ENCODE measurements around the gene IKBKE.

Gene IKBKE

DNA sequence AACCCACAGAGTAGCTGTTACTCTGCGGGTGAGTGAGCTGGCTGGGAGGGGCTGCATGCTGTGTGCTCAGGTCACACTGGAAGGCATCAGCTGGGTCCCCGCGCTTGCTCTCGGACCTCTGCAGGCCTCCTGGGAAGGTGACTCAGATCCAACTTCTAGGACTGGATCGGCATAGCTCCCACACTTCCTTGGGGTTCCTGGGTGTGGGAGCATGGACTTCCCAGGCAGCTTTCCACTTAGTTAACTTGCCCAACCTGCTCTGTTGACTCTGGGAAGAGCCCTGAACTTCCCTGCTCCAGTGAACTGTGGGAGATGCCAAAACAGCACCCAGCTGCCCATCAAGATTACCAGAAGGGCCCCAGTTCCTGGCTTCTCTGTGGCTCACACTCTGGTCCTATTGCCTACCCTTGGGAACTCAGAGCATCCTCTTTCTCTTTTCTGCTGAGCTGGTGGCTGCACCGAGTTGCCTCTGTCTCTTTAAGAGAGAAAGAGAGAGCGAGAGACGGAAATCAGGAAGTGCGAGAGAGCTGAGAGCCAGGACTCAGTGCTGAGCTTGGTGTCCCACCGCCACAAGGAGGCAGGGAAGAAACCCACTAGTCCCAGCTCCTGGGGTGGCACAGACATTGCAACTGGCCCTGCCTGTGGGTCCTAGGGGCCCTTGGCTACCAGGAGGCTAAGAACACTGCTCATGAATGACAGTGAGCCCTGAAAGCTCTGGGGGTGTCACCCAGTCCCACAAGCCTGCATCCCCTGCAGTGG lies at the start of gene IKBKE:
IKBKE (plus strand) TSS at position 544 of the 759 bp plus-strand sequence. CDS start 2,752 bp downstream, outside the sequence.
- DNase-seq, result peak; percentile 63

DNA sequence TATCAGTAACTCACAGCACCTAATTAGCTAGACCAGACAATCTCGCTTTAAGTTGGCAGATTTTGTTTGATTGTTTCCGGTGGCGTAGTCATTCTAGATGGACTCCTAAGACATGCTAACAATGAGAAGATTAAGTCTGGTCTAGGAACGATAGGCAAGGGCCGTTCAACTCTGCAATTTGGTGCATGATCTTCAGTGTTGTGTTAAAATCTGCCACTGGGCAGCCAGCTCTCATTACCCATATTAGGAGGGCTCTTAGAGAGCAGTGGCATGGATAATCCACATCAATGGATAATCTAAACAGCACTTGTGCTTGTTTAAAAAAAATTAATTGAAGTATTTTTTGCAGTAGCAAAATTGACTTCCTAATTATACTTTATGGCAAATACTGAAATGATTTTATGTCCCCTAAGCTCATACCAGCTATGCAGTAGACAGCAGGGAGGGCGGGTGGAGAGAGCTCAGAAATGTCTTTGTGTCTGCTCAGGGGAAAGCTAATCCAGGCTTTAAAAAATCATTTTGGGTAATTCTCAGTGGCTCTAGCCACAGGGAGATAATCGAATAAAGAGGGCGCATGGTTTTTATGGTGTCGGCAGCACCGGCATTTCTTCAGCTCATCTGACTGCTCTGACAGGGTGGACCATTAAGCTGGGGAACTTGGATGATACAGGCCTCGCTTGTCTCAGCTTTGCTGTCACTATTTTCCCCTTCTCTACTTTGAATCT lies 48.5 kb upstream of the IKBKE start:
- DNase-seq, result no peak

DNA sequence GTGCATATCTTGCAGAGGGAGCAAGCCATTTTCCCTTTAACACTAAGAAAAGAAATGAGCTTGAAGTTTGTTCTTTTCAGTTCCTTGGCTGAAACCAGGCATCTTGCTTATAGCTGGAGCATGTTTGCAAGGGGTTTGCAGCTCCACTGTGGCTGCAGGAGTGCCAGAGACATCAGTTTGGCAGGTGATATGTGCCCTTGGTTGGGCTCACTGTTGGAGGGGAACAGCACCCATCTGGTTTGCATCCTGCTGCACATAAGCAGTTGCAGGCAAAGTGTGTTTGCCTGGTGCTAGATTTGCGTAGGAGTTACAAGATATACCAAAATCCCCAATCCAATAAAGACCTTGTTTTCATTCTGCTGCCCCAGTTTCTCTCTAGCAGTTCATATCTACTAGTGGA lies 47.8 kb upstream of the IKBKE start:
- no peak for DNase-seq

- no peak for DNase-seq
Observed at GRCh38 chr1:206427291-206427690, 43.0 kb upstream of the IKBKE start.

GRCh38 chr1:206429421-206429820 lies 40.9 kb upstream of the IKBKE start:
- no peak for DNase-seq

GRCh38 chr1:206430031-206430983 lies 40.0 kb upstream of the IKBKE start:
- DNase-seq, result no peak

DNA sequence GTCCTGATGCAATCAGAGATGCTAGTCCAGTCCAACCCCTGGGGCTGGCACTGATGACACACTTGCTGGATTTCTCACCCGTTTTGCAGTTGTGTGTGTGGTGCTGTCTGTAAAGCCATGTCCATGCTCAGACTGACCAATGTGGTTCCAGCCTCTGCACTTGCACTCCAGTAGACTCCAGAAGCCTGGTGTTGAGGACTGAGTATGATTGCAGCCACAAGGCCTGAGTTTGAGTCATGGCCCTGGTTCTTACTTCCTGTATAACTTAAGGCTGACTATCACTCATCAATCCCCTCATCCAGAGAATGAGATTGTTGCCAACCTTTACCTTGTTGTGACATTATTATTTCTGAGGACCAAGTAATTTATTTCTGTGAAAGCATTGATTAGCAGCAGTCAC lies 34.8 kb upstream of the IKBKE start:
- DNase-seq, result no peak

- no peak for DNase-seq
Observed at GRCh38 chr1:206438554-206438953, 31.7 kb upstream of the IKBKE start.

DNA sequence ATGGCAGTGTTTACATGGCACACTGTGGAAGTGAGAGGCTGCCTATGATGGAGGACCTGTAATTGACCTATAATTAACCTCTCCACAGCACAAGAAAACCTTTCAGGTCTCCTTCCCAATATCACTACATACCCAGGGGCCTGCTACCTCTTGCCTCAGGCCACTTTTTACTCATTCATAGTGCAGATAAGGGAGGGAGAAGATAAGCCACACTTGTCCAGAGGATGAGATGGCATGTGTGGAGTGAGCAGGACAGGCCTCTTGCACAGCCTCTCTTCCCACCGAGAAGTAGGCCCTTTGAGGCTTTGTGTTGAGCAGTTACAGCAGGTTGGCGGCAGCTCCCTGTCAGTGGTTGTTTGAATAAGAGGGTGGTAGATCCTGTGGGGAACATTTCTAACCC lies 31.1 kb upstream of the IKBKE start:
- DNase-seq, result no peak

DNA sequence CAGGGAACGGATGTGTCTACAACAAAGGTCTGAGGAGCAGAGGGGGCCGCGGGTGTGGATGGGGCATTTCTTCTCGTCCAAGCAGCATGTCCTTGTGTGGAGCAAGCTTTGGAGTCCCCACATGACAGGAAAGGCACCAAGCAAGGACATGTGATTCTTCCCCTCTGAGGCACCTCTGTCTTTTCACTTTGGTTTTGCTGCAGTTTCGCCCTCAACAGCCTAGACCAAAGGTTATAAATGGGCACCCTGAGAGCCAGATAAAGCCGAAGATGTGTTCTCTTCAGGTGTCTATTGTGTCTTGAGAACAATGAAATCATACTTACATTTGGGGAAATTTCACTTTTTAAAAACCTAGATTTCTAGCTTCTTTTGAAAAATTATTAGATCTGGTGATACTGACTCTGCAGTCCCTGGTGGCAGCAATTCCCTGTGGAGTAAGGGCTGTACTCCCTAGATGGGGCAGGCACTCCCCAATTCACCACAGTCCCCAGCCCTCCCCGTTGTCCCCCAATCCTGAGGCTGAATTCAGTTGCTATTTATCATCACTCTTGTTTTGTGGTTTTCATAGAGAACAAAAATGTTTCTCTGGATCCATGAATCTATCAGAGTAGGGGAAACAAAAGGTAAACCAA lies 28.8 kb upstream of the IKBKE start:
- DNase-seq, result no peak

GRCh38 chr1:206442101-206442500 lies 28.2 kb upstream of the IKBKE start:
- DNase-seq, result no peak

- DNase-seq, result no peak
Observed at GRCh38 chr1:206445116-206445515, 25.2 kb upstream of the IKBKE start.

DNA sequence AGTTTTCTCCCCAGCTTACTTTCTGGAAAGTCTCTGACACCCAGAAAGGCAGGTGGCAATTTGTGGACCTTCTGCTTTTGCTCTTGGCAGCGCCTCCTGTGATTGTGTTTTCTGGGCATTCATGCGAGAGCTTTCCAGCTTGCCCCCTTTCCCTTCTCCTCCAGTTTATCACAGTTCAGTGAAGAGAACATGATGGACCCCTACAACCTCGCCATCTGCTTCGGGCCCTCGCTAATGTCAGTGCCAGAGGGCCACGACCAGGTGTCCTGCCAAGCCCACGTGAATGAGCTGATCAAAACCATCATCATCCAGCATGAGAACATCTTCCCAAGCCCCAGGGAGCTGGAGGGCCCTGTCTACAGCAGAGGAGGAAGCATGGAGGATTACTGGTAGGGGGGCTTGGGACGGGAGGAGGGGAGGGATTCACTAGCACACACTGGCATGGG lies 24.3 kb upstream of the IKBKE start:
- no peak for DNase-seq

DNA sequence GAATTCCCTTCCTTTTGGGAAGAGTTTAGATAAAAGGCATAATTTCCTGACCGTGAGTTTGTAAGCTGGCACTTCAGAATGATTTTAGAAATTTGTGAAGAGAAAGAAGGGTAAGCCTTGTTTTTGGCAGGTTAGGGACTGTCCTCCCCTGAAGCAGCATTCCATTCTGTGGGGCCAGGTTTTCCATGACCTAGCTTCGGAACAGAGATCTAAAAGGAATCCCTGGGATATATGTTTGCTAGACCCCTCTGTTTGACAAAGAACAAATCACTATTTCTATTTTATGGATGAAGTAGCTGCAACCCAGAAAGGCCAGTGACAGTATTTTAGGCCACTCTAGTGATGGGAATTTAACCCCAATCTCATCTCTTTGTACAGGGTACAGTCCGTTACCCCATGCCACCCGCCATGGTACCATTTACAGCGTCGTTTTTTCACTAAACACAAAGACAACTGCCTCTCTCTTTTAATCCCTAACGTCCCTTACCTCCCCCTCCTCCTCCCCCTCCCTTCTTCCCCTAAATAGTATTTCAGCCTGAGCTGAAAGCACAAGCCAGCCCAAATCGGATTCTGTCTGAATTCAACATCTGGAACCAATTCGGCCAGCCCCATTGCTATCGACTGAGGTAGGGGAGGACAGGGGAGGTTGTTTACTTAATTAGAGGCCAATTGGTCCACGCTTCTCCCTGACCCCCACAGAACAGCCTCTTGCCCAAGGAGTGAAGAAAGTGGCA lies 23.4 kb upstream of the IKBKE start:
- no peak for DNase-seq

DNA sequence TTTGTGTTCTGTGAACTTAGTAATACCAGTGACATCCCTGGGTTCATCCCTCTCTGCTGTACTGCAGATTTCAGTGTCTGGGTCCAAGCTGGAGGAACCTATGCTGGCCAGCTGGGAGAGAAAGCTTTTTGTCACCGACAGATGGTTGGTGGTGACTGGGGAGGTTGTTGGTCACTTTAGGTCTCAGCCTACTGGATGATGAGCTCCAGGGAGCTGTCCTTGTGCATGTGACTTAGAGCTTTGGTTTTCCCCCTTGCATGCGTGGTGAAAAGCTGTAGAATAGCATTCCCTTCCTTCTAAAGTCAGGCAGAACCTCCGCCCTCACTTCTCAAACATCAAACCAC lies 22.9 kb upstream of the IKBKE start:
- no peak for DNase-seq

- DNase-seq, result no peak
Observed at GRCh38 chr1:206447792-206448191, 22.5 kb upstream of the IKBKE start.

DNA sequence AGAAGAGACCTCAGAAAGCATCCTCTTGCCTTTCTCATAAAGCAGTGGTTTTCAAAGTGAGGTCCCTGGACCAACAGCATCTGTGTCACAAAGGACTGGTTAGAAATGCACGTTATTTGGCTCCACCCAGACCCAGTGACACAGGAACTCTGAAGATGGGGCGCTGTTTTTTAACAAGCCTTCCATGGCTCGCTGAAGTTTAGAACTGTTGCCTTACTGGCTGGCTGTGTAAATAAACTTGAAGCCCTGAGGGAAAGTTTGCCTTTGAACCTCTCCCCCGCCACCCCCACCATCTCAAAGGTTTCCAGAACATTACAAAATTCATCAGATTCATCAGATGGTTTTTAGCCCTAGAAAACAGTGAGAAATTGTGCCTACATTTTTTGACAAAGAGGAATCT lies 21.8 kb upstream of the IKBKE start:
- DNase-seq, result no peak

GRCh38 chr1:206449565-206449964 lies 20.7 kb upstream of the IKBKE start:
- DNase-seq, result no peak

GRCh38 chr1:206450281-206450680 lies 20.0 kb upstream of the IKBKE start:
- no peak for DNase-seq

DNA sequence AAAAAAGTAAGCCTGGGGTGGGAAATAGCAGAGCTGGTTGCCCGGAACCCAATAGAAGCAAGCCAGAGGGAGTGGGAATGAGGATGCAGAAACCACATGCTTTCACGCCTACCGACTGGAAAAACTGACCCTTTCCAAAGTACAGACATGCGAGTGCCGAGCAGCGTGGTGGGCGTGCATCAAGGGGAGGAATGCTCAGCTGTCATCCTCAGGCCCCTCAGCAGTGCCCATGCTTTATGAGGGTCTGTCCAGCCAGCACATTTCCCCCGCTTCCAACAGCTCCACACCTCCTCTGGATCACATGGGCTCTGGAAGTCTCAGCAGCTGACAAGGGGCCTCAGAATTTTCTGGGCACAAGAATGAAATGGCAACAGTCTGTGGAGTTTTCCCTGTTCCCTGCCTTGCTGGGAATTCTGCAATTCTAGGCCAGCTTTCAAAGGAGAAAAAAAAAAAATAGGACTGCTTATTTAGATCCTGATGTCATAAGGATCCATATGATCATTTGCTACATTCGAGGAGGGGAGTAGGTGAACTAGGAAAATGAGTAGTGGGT lies 19.1 kb upstream of the IKBKE start:
- no peak for DNase-seq

DNA sequence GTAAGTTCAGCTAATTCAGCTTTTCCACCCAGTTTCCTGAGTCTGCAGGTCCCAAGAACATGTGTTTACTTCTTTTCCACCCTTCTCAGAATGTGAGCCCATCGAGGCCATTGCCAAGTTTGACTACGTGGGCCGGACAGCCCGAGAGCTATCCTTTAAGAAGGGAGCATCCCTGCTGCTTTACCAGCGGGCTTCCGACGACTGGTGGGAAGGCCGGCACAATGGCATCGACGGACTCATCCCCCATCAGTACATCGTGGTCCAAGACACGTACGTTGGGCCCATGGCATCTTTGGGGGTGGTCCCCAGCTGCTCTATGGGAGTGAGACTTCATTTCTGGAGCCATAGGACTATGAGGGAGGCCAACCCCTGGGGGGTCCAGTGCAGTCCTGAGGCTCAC lies 17.2 kb upstream of the IKBKE start:
- DNase-seq, result no peak

- no peak for DNase-seq
Observed at GRCh38 chr1:206455289-206455665, 15.0 kb upstream of the IKBKE start.

Measured in midbrain (tissue), 1 donor.